ENCODE measurements around the gene TRAK1.

TRAK1 gene

GRCh38 chr3:42163622-42164244 lies 72.6 kb downstream of the TRAK1 start:
- Histone ChIP-seq H3K27ac (peak overlapping the region; percentile 48), H3K4me3 (ENCODE audit: low read depth in 1 of 2, low read length in 1 of 2) (no peak overlapping the region), H3K4me1 (ENCODE audit: control insufficient read depth in 1 of 2, insufficient read depth in 1 of 2, low read depth in 1 of 2, low read length in 1 of 2) (peaks cover 12 to 19% of the 10 kb centered on the region in 2 experiments), H3K27me3 (no peaks in the 10 kb centered on the region), H3K36me3 (no peaks in the 10 kb centered on the region), H3K9me3 (no peaks in the 10 kb centered on the region)
- no peak for TF ChIP-seq CTCF (IDR thresholded peaks at IDR 0.05)

GRCh38 chr3:42164656-42165055 lies 73.5 kb downstream of the TRAK1 start:
- Histone ChIP-seq H3K4me1 (ENCODE audit: control insufficient read depth in 1 of 2, insufficient read depth in 1 of 2, low read depth in 1 of 2, low read length in 1 of 2) (peaks cover 12 to 19% of the 10 kb centered on the region in 2 experiments), H3K27ac (peak overlapping the region; percentile 48), H3K27me3 (no peaks in the 10 kb centered on the region), H3K36me3 (no peaks in the 10 kb centered on the region), H3K4me3 (ENCODE audit: low read depth in 1 of 2, low read length in 1 of 2) (no peak overlapping the region), H3K9me3 (no peaks in the 10 kb centered on the region)
- TF ChIP-seq CTCF (IDR thresholded peaks at IDR 0.05) = no peak

GRCh38 chr3:42165211-42165610 lies 74.1 kb downstream of the TRAK1 start:
- Histone ChIP-seq H3K27me3 (no peaks in the 10 kb centered on the region), H3K36me3 (no peaks in the 10 kb centered on the region), H3K4me3 (ENCODE audit: low read depth in 1 of 2, low read length in 1 of 2) (no peak overlapping the region), H3K9me3 (no peaks in the 10 kb centered on the region), H3K27ac (peak overlapping the region; percentile 48), H3K4me1 (ENCODE audit: control insufficient read depth in 1 of 2, insufficient read depth in 1 of 2, low read depth in 1 of 2, low read length in 1 of 2) (peaks cover 12 to 19% of the 10 kb centered on the region in 2 experiments)
- no peak for TF ChIP-seq CTCF (IDR thresholded peaks at IDR 0.05)

GRCh38 chr3:42166214-42166613 lies 75.1 kb downstream of the TRAK1 start:
- H3K27ac ChIP-seq = no peak overlapping the region
- H3K9me3 ChIP-seq = no peaks in the 10 kb centered on the region
- peaks cover 12 to 19% of the 10 kb centered on the region in 2 experiments for H3K4me1 ChIP-seq (ENCODE audit: control insufficient read depth in 1 of 2, insufficient read depth in 1 of 2, low read depth in 1 of 2, low read length in 1 of 2)
- TF ChIP-seq CTCF (IDR thresholded peaks at IDR 0.05) = no peak
- no peaks in the 10 kb centered on the region for H3K27me3 ChIP-seq
- H3K36me3 ChIP-seq = no peaks in the 10 kb centered on the region
- H3K4me3 ChIP-seq (ENCODE audit: low read depth in 1 of 2, low read length in 1 of 2) = no peak overlapping the region

GRCh38 chr3:42166662-42167300 lies 75.6 kb downstream of the TRAK1 start:
- Histone ChIP-seq H3K4me3 (ENCODE audit: low read depth in 1 of 2, low read length in 1 of 2) (no peak overlapping the region), H3K9me3 (no peaks in the 10 kb centered on the region), H3K36me3 (no peaks in the 10 kb centered on the region), H3K27me3 (no peaks in the 10 kb centered on the region), H3K4me1 (ENCODE audit: control insufficient read depth in 1 of 2, insufficient read depth in 1 of 2, low read depth in 1 of 2, low read length in 1 of 2) (peaks cover 12 to 19% of the 10 kb centered on the region in 2 experiments), H3K27ac (no peak overlapping the region)
- TF ChIP-seq CTCF (IDR thresholded peaks at IDR 0.05) = no peak
